H1 (cell line): ENCODE measurements around the gene LPGAT1. TPM values are rescaled to one million over a fixed set of nuclear protein-coding genes. Genes with fewer than 3 reads are reported as not detected.

Experiments
- BRCA1 ChIP-seq: IDR thresholded peaks from 2 replicates; pipeline ENCODE4 v1.6.1; 2012; ENCODE audit warnings: low read depth, low read length, improper control_type of control experiment
- JUN ChIP-seq: IDR thresholded peaks from 2 replicates; pipeline ENCODE4 v1.6.1; 2011; ENCODE audit warnings: low read depth, mild to moderate bottlenecking, improper control_type of control experiment, low read length
- MAFK ChIP-seq: IDR thresholded peaks from 2 replicates; pipeline ENCODE4 v1.6.1; 2012; ENCODE audit warnings: low read depth, mild to moderate bottlenecking, improper control_type of control experiment, low read length
- POLR2AphosphoS5 ChIP-seq: IDR thresholded peaks from 2 replicates; pipeline ENCODE4 v1.6.1; 2011; ENCODE audit warnings: low read depth, low read length
- RAD21 ChIP-seq, 2 experiments: IDR thresholded peaks in 1 of 2; conservative IDR thresholded peaks in 1 of 2; 2 replicates each; pipeline ENCODE4 v1.6.1; 2011; ENCODE audit warnings: low read depth in 2 of 2, low read length in 2 of 2, improper control_type of control experiment in 1 of 2, inconsistent platforms in 1 of 2, mild to moderate bottlenecking in 1 of 2, moderate library complexity in 1 of 2
- SP1 ChIP-seq: IDR thresholded peaks from 2 replicates; pipeline ENCODE4 v1.6.1; 2011; ENCODE audit warnings: low read depth, low read length
- SP4 ChIP-seq: IDR thresholded peaks from 2 replicates; pipeline ENCODE4 v1.6.1; 2012; ENCODE audit warnings: low read length, inconsistent platforms
- polyA plus RNA-seq, 7 experiments: library from polyadenylated mRNA; depleted of rRNA in 3 of 7; stranded (reverse) in 5 of 7; unstranded in 2 of 7; fragments of >200 nt in 5 of 7; fragments of 200-250 nt in 2 of 7; gene quantifications; 1 replicate in 5 of 7; 2 replicates in 1 of 7; 4 replicates in 1 of 7; pipeline versions ENCODE4 v1.2.1 to v1.2.3, GENCODE V29; 2011 to 2013; ENCODE audit warnings: missing spikeins in 2 of 7, mixed read lengths in 2 of 7
- total RNA-seq: library from RNA; stranded (reverse); fragmentation: NEBNext Ultra II Directional; extraction: Animal tissue kit (Norgen Biotek cat#: 25700); gene quantifications from 2 replicates; pipeline ENCODE4 v1.2.1, GENCODE V29; 2021
- TF ChIP-seq, protein P1 (sequence below): fragments of 300-600 bp; sonication (generic); IDR thresholded peaks from 2 replicates; pipeline ENCODE4 v1.7.1; 2012; ENCODE audit warnings: low read length, moderate library complexity, mild to moderate bottlenecking, inconsistent platforms; ENCODE audit not compliant: insufficient replicate concordance
- TF ChIP-seq, protein P2 (sequence below): IDR thresholded peaks from 2 replicates; pipeline ENCODE4 v1.6.1; 2012; ENCODE audit warnings: low read length, inconsistent platforms

Gene LPGAT1
- total and polyA plus RNA-seq, 2 of the 8 experiments (the other 6 are each of a cell fraction or from before 2014, with no cell fraction given): 2.3 to 13.5 TPM

DNA sequence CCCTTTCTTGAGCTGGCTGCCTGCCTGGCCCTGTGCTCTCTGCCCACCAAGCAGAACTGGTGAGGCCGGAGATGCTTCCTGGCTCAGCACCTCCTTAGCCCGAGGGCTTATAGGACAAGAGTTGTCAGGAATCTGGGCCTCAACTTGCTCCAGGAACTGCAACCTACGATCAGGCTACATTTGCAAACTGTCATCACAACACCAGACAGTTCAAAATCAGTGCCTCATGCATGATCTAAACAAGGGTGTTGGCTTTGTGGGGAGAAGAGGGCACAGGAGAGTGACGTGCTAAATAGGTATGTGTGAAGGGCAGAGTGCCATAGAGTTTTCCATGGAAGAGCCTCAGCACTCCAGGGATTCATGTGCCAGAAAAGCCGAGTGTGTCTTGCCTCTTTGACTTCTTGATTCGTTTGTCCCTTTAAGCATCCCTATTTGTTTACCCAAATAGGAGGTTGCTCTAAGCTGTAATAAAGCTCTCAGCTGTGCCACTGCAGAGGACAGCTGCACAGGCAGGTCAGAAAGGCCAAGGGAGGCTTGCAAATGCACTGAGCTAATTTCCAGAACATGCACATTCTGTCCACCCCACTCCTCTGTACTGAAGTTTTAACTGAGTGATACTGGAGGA lies 125.0 kb downstream of the LPGAT1 start (continued):
- no peak for TF ChIP-seq RAD21 (IDR thresholded peaks at IDR 0.05 in 1 of 2, conservative IDR thresholded peaks at IDR 0.05 in 1 of 2; ENCODE audit: low read depth in 2 of 2, low read length in 2 of 2)
- TF ChIP-seq, protein P1, sequence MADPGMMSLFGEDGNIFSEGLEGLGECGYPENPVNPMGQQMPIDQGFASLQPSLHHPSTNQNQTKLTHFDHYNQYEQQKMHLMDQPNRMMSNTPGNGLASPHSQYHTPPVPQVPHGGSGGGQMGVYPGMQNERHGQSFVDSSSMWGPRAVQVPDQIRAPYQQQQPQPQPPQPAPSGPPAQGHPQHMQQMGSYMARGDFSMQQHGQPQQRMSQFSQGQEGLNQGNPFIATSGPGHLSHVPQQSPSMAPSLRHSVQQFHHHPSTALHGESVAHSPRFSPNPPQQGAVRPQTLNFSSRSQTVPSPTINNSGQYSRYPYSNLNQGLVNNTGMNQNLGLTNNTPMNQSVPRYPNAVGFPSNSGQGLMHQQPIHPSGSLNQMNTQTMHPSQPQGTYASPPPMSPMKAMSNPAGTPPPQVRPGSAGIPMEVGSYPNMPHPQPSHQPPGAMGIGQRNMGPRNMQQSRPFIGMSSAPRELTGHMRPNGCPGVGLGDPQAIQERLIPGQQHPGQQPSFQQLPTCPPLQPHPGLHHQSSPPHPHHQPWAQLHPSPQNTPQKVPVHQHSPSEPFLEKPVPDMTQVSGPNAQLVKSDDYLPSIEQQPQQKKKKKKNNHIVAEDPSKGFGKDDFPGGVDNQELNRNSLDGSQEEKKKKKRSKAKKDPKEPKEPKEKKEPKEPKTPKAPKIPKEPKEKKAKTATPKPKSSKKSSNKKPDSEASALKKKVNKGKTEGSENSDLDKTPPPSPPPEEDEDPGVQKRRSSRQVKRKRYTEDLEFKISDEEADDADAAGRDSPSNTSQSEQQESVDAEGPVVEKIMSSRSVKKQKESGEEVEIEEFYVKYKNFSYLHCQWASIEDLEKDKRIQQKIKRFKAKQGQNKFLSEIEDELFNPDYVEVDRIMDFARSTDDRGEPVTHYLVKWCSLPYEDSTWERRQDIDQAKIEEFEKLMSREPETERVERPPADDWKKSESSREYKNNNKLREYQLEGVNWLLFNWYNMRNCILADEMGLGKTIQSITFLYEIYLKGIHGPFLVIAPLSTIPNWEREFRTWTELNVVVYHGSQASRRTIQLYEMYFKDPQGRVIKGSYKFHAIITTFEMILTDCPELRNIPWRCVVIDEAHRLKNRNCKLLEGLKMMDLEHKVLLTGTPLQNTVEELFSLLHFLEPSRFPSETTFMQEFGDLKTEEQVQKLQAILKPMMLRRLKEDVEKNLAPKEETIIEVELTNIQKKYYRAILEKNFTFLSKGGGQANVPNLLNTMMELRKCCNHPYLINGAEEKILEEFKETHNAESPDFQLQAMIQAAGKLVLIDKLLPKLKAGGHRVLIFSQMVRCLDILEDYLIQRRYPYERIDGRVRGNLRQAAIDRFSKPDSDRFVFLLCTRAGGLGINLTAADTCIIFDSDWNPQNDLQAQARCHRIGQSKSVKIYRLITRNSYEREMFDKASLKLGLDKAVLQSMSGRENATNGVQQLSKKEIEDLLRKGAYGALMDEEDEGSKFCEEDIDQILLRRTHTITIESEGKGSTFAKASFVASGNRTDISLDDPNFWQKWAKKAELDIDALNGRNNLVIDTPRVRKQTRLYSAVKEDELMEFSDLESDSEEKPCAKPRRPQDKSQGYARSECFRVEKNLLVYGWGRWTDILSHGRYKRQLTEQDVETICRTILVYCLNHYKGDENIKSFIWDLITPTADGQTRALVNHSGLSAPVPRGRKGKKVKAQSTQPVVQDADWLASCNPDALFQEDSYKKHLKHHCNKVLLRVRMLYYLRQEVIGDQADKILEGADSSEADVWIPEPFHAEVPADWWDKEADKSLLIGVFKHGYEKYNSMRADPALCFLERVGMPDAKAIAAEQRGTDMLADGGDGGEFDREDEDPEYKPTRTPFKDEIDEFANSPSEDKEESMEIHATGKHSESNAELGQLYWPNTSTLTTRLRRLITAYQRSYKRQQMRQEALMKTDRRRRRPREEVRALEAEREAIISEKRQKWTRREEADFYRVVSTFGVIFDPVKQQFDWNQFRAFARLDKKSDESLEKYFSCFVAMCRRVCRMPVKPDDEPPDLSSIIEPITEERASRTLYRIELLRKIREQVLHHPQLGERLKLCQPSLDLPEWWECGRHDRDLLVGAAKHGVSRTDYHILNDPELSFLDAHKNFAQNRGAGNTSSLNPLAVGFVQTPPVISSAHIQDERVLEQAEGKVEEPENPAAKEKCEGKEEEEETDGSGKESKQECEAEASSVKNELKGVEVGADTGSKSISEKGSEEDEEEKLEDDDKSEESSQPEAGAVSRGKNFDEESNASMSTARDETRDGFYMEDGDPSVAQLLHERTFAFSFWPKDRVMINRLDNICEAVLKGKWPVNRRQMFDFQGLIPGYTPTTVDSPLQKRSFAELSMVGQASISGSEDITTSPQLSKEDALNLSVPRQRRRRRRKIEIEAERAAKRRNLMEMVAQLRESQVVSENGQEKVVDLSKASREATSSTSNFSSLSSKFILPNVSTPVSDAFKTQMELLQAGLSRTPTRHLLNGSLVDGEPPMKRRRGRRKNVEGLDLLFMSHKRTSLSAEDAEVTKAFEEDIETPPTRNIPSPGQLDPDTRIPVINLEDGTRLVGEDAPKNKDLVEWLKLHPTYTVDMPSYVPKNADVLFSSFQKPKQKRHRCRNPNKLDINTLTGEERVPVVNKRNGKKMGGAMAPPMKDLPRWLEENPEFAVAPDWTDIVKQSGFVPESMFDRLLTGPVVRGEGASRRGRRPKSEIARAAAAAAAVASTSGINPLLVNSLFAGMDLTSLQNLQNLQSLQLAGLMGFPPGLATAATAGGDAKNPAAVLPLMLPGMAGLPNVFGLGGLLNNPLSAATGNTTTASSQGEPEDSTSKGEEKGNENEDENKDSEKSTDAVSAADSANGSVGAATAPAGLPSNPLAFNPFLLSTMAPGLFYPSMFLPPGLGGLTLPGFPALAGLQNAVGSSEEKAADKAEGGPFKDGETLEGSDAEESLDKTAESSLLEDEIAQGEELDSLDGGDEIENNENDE: no peak
- TF ChIP-seq BRCA1: no peak
- no peak for TF ChIP-seq POLR2AphosphoS5
- TF ChIP-seq, protein P2, sequence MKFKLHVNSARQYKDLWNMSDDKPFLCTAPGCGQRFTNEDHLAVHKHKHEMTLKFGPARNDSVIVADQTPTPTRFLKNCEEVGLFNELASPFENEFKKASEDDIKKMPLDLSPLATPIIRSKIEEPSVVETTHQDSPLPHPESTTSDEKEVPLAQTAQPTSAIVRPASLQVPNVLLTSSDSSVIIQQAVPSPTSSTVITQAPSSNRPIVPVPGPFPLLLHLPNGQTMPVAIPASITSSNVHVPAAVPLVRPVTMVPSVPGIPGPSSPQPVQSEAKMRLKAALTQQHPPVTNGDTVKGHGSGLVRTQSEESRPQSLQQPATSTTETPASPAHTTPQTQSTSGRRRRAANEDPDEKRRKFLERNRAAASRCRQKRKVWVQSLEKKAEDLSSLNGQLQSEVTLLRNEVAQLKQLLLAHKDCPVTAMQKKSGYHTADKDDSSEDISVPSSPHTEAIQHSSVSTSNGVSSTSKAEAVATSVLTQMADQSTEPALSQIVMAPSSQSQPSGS: no peak
- no peak for TF ChIP-seq JUN
- TF ChIP-seq SP4: no peak
- TF ChIP-seq SP1: no peak
- TF ChIP-seq MAFK: no peak
